ENCODE data around the gene AKAP7.

The AKAP7 gene

GRCh38 chr6:131197716-131198115, 62.4 kb downstream of the AKAP7 start:
- H3K9me3 ChIP-seq (ENCODE audit: insufficient read depth, low read length) = peaks cover 9% of the 10 kb centered on the region; the same call in 1 of the 2 replicates
- no peak overlapping the region for H3K4me3 ChIP-seq (ENCODE audit: insufficient read length, low read depth)
- TF ChIP-seq ZNF274 (IDR thresholded peaks at IDR 0.05; ENCODE audit: low read depth, low read length) (no peak), SUZ12 (IDR thresholded peaks at IDR 0.05; ENCODE audit: extremely low read depth, insufficient read depth, insufficient read length) (no peak), YY1 (IDR thresholded peaks at IDR 0.05; ENCODE audit: insufficient read depth, insufficient read length) (no peak)
- peaks cover 5% of the 10 kb centered on the region for H3K36me3 ChIP-seq (ENCODE audit: insufficient read depth, insufficient read length, low read length)
- DNase-seq (ENCODE audit: low read depth, low spot score) = no peak
- H3K9ac ChIP-seq (ENCODE audit: insufficient read length, low read depth) = no peak overlapping the region
- H3K4me1 ChIP-seq (ENCODE audit: insufficient read depth, insufficient read length) = no peaks in the 10 kb centered on the region
- H3K27me3 ChIP-seq (ENCODE audit: insufficient read depth, insufficient read length) = no peaks in the 10 kb centered on the region

GRCh38 chr6:131199568-131200272, 64.5 kb downstream of the AKAP7 start:
- TF ChIP-seq ZNF274 (IDR thresholded peaks at IDR 0.05; ENCODE audit: low read depth, low read length) (no peak), SUZ12 (IDR thresholded peaks at IDR 0.05; ENCODE audit: extremely low read depth, insufficient read depth, insufficient read length) (no peak), YY1 (IDR thresholded peaks at IDR 0.05; ENCODE audit: insufficient read depth, insufficient read length) (no peak)
- Histone ChIP-seq H3K36me3 (ENCODE audit: insufficient read depth, insufficient read length, low read length) (peaks cover 5% of the 10 kb centered on the region), H3K4me3 (ENCODE audit: insufficient read length, low read depth) (no peak overlapping the region), H3K27me3 (ENCODE audit: insufficient read depth, insufficient read length) (no peaks in the 10 kb centered on the region), H3K4me1 (ENCODE audit: insufficient read depth, insufficient read length) (no peaks in the 10 kb centered on the region), H3K9me3 (ENCODE audit: insufficient read depth, low read length) (no peaks in the 10 kb centered on the region), H3K9ac (ENCODE audit: insufficient read length, low read depth) (no peak overlapping the region)
- no peak for DNase-seq (ENCODE audit: low read depth, low spot score)

- Histone ChIP-seq H3K9ac (ENCODE audit: insufficient read length, low read depth) (no peak overlapping the region), H3K4me3 (ENCODE audit: insufficient read length, low read depth) (no peak overlapping the region), H3K9me3 (ENCODE audit: insufficient read depth, low read length) (no peaks in the 10 kb centered on the region), H3K27me3 (ENCODE audit: insufficient read depth, insufficient read length) (no peaks in the 10 kb centered on the region), H3K36me3 (ENCODE audit: insufficient read depth, insufficient read length, low read length) (no peaks in the 10 kb centered on the region), H3K4me1 (ENCODE audit: insufficient read depth, insufficient read length) (no peaks in the 10 kb centered on the region)
- TF ChIP-seq SUZ12 (IDR thresholded peaks at IDR 0.05; ENCODE audit: extremely low read depth, insufficient read depth, insufficient read length) = no peak
- TF ChIP-seq ZNF274 (IDR thresholded peaks at IDR 0.05; ENCODE audit: low read depth, low read length) = no peak
- no peak for TF ChIP-seq YY1 (IDR thresholded peaks at IDR 0.05; ENCODE audit: insufficient read depth, insufficient read length)
- DNase-seq (ENCODE audit: low read depth, low spot score) = no peak
Observed at GRCh38 chr6:131205481-131206244, 70.4 kb downstream of the AKAP7 start.

- no peak overlapping the region for H3K9ac ChIP-seq (ENCODE audit: insufficient read length, low read depth)
- H3K4me3 ChIP-seq (ENCODE audit: insufficient read length, low read depth) = no peak overlapping the region
- H3K9me3 ChIP-seq (ENCODE audit: insufficient read depth, low read length) = no peaks in the 10 kb centered on the region
- H3K4me1 ChIP-seq (ENCODE audit: insufficient read depth, insufficient read length) = no peaks in the 10 kb centered on the region
- no peaks in the 10 kb centered on the region for H3K36me3 ChIP-seq (ENCODE audit: insufficient read depth, insufficient read length, low read length)
- DNase-seq (ENCODE audit: low read depth, low spot score) = no peak
- TF ChIP-seq YY1 (IDR thresholded peaks at IDR 0.05; ENCODE audit: insufficient read depth, insufficient read length) = no peak
- TF ChIP-seq SUZ12 (IDR thresholded peaks at IDR 0.05; ENCODE audit: extremely low read depth, insufficient read depth, insufficient read length) = no peak
- TF ChIP-seq ZNF274 (IDR thresholded peaks at IDR 0.05; ENCODE audit: low read depth, low read length) = no peak
- no peaks in the 10 kb centered on the region for H3K27me3 ChIP-seq (ENCODE audit: insufficient read depth, insufficient read length)
Observed at GRCh38 chr6:131206463-131207251, 71.4 kb downstream of the AKAP7 start.

- no peaks in the 10 kb centered on the region for H3K27me3 ChIP-seq (ENCODE audit: insufficient read depth, insufficient read length)
- no peak for DNase-seq (ENCODE audit: low read depth, low spot score)
- H3K36me3 ChIP-seq (ENCODE audit: insufficient read depth, insufficient read length, low read length) = no peaks in the 10 kb centered on the region
- no peak overlapping the region for H3K9ac ChIP-seq (ENCODE audit: insufficient read length, low read depth)
- no peaks in the 10 kb centered on the region for H3K9me3 ChIP-seq (ENCODE audit: insufficient read depth, low read length)
- no peak for TF ChIP-seq ZNF274 (IDR thresholded peaks at IDR 0.05; ENCODE audit: low read depth, low read length)
- no peak for TF ChIP-seq YY1 (IDR thresholded peaks at IDR 0.05; ENCODE audit: insufficient read depth, insufficient read length)
- no peak for TF ChIP-seq SUZ12 (IDR thresholded peaks at IDR 0.05; ENCODE audit: extremely low read depth, insufficient read depth, insufficient read length)
- H3K4me1 ChIP-seq (ENCODE audit: insufficient read depth, insufficient read length) = no peaks in the 10 kb centered on the region
- no peak overlapping the region for H3K4me3 ChIP-seq (ENCODE audit: insufficient read length, low read depth)
Observed at GRCh38 chr6:131208787-131209186, 73.5 kb downstream of the AKAP7 start.

GRCh38 chr6:131210469-131210868, 75.2 kb downstream of the AKAP7 start:
- H3K4me1 ChIP-seq (ENCODE audit: insufficient read depth, insufficient read length) = no peaks in the 10 kb centered on the region
- DNase-seq (ENCODE audit: low read depth, low spot score) = no peak
- no peaks in the 10 kb centered on the region for H3K9me3 ChIP-seq (ENCODE audit: insufficient read depth, low read length)
- H3K36me3 ChIP-seq (ENCODE audit: insufficient read depth, insufficient read length, low read length) = no peaks in the 10 kb centered on the region
- no peak overlapping the region for H3K4me3 ChIP-seq (ENCODE audit: insufficient read length, low read depth)
- TF ChIP-seq ZNF274 (IDR thresholded peaks at IDR 0.05; ENCODE audit: low read depth, low read length) (no peak), YY1 (IDR thresholded peaks at IDR 0.05; ENCODE audit: insufficient read depth, insufficient read length) (no peak), SUZ12 (IDR thresholded peaks at IDR 0.05; ENCODE audit: extremely low read depth, insufficient read depth, insufficient read length) (no peak)
- no peak overlapping the region for H3K9ac ChIP-seq (ENCODE audit: insufficient read length, low read depth)
- H3K27me3 ChIP-seq (ENCODE audit: insufficient read depth, insufficient read length) = no peaks in the 10 kb centered on the region
